ENCODE results near the gene FOXI1.
A peak's percentile ranks its signal among the peaks of the same experiment; 100 is the strongest.

Gene FOXI1

DNA sequence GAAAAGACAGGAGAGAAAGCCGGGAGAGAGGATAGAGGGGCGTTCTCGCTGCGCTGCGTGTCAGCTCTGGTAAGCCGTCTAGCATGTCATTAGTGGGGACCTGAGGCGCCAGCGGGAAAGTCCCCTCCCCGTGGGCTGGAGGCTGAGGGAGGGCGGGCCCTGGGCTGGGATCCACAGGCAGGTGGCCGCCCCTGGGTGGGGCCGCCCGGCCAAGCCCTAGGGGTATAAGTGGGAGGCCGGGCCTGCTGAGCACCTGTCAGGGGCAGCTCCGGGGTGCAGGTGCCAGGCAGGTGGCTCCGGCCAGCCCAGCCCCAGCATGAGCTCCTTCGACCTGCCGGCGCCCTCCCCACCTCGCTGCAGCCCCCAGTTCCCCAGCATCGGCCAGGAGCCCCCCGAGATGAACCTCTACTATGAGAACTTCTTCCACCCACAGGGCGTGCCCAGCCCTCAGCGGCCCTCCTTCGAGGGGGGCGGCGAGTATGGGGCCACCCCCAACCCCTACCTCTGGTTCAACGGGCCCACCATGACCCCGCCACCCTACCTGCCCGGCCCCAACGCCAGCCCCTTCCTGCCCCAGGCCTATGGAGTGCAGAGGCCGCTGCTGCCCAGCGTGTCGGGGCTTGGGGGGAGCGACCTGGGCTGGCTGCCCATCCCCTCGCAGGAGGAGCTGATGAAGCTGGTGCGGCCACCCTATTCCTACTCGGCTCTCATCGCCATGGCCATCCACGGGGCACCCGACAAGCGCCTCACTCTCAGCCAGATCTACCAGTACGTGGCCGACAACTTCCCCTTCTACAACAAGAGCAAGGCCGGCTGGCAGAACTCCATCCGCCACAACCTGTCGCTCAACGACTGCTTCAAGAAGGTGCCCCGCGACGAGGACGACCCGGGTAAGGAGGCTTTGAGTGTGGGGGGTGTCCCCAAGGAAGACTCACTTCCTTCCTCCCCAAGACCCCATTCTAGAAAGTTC, at the start of gene FOXI1:
Gene FOXI1 (plus strand): TSS at position 256 of the 970 bp plus-strand sequence. CDS start 61 bp downstream, at position 317.
- DNase-seq (ENCODE audit: low spot score): no peak

DNA sequence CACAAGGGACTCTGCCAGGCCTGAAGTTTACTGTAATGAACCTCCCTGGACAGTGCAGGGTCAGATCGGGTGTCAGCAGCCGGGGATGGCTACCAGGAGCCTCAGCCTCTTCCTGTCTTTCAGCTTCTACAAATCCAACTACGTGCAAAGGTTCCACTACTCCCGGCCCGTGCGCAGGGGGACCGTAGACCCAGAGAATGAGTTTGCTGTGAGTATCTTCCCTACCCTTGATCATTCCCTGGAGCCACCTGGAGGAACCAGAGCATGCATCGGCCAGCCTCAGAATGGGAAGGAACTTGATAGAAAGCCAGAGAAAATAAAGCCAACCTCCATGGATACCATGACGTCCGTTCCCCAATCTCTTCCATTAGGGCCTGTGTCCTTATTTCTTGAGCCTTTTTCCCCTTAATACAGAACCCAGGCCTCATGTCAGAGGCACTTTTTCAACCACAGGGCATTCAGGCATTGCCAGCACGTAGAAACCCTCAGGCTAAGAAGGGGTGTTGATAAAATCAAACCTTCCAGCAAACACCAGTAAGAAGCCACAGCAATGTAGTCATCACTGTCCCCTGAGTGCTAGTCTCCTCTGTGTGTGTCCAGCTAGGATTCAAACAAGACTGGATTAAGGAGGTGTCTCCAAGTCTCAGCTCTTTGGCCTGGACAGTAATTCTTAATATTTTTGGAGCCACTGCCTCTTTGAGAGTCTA, 49.0 kb upstream of the FOXI1 start:
- peak; percentile 40 for DNase-seq (ENCODE audit: low spot score)

DNA sequence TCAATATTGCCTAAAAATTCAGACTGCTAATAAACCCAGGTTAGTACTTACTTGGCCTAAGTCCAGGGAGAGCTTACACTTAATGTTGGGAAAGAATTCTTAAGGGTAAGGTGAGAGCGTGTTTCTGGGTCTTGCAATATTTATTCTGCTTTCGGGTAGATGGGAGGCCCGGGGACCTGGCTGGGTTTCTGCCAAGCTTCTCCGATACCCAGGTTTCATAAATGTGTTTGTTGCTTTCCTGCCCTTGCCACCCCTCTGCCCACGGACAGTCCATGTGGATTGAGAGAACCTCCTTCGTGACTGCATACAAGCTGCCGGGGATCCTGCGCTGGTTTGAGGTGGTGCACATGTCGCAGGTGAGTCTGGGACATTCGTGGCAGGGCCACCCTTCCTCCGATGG, 48.4 kb upstream of the FOXI1 start:
- DNase-seq (ENCODE audit: low spot score): no peak

DNA sequence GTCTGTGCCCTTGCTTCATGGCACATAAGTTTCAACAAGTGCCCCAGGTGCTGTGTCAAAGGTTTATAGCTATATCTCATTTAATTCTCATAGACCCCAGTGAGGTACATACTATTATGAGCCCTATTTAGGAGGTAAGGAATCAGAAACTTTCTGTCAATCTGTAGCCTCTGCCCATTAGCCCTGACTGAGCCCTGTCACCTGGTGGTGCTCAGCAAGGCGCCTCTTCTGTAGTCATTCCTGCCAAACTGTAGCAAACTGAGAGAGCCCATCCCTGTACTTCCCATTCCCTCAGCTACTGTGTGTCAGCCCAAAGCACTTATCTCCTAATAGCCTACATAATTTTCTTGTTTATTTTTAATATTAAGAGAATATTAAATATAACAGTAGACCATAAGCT, 46.5 kb upstream of the FOXI1 start:
- no peak for DNase-seq (ENCODE audit: low spot score)

DNA sequence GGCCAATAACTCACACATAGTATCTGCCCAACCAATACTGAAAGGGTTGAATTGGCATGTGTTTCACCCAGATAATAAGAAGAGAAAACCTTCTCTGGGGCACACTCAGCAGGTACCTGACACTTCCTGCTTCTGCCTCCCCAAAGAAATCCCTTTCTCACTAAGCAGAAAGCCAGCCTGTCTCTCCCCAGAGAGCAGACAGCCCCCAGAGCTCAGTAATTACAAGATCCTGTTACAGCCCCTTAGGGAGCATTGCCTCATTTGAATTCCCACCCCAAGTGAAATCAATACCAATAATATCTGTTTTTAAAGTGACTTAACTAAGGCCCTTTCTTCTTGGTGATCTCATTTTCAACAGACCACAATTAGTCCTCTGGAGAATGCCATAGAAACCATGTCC, 38.5 kb upstream of the FOXI1 start:
- no peak for DNase-seq (ENCODE audit: low spot score)

DNA sequence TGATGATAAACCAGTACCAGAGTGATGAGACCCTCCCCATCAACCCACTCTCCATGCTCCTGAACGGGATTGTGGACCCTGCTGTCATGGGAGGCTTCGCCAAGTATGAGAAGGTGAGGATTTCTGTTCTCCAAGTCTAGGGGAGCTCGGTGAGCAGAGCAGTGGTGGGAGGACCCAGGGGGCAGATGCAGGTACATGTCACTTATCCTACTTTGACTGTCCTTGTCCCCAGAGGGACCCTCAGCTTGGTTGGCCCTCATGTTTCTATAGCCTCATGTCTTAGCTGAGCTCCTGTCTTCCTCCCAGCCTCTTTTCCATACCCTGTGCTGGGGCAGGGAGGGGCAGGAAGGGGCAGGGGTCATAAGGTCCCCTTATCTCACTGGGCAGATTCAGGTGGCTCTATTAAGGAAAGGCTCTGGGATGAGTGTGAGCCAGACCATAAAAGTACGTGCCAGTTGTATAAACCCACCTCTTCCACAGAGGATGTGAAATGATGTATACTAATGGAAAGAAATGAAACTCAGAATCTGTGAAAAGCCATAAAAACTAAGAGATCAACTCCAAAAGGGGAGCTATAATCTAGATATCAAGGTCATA, 38.0 kb upstream of the FOXI1 start:
- DNase-seq (ENCODE audit: low spot score): no peak

DNA sequence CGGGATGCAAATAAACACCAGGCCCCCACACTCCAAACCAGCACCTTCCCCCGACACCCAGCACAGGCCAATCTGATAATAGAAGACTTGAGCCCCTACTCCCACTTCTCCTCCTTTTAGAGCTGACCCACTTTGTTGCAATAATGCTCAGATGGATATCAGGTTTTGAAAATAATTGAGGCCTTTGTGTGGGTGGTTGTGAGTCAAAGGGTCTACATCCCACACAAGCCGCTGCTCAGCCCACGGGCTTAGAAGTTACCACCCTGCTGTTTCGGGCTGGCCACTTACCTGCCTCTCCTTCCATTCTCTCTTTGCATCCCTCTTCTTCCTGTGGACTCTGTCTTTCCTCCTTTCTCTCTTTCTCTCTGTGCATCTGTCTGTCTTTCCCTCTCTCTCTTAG, 36.2 kb upstream of the FOXI1 start:
- no peak for DNase-seq (ENCODE audit: low spot score)

DNA sequence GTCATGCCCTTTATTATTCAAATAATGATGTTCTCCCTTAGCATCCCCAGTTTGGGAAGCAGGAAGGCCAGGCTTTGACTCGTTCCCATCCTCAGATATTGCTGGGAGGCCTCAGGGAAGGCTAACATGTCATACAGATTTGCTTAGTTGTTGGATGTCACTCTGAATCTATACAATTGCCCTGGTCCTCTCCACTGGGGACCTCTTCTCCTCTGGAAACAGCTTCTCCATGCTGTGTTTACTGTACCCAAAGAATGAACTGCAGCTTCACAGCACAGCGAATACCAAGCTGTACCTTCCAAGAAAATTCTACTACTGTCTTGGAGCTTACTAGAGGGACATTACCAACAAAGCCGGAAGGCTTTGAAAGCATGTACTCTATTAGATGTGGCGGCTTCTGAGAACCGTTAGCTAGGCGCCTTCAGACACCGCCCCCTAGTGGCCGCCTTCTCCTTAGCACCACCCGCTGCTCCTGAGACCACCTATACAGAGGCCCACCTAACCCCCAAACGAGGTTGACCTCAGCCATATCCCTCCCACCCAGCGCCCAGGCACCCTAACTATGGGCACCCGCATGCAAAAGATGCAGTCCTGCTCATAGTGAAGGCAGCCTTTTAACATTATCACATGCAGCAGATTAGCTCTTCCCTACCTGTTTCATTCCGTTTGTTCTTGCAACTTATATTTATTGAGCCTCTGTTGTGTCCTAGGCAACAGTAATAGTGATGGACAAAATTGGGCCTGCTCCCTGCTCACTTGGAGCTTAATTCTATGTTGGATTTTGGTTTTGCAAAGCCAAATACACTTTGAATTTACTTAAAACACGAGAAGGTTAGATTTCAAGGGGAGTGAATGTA, 34.9 kb upstream of the FOXI1 start:
- DNase-seq (ENCODE audit: low spot score): peak; percentile 66

DNA sequence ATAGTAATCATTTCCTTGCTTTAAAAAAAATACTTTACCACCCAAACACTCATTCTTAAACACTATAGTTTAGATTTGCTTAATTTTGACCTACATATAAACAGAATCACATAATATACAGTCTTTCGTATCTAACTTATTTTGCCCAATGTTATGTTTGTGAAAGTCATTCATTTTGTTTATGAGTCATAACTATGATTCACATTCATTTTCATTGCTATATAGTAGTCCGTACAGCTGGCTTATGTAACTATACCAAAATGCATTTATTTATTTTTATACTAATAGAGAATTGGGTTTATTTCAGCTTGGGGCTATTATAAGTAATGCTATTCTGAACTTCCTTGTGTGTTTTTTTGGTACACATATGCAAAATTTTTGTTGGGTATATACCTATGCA, 33.9 kb upstream of the FOXI1 start:
- DNase-seq (ENCODE audit: low spot score): no peak

DNA sequence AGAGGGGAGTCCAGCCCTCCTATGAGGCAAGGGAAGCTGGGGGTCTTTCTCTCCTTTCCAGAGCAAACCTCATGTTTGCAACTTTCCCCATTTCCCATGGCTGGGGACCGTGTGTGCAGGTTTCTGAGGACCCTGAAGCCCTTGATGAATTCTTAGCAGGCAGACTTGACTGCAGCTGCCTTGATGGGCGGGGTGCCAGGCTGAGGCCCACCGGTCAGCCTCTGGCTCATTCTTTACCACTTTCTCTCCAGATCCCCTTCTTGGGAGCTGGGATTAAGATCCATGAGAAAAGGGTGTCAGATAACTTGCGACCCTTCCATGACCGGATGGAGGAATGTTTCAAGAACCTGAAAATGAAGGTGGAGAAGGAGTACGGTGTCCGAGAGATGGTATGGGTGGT, 30.0 kb upstream of the FOXI1 start:
- DNase-seq (ENCODE audit: low spot score): no peak

DNA sequence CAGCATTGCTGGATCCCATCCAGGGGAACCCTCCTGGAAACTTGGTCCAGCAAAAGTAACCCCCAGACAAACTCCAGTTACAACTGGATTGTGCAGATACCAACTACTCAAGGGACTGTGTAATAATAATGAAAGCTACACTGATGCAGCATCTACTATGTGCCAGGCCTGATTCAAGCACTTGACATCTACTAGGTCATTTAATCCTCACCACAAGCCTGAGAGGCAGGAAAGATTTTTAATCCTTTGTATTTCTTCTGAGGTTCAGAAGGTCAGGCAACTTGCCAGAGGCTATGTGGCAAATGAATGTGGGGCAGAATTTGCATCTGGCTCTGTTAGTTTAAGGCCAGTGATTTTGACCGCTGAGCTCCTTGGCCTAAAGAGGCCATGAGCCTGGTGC, 29.5 kb upstream of the FOXI1 start:
- no peak for DNase-seq (ENCODE audit: low spot score)

DNA sequence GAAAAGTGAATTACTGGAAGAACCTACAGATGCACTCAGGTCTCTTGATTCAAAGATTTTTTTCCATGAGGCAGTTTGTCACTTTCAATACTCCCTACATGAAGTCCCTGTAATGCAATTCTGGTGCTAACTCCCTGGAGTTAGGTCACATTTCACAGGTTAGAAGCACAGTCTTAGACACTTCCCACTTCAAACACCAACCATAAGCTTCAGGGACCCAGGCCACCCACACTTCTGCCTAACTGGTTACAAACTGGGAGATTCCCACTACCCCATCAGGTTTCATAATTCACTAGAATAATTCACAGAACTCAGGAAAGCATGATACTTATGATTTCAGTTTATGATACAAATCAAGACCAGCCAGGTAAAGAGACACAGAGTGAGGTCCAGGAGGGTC, 29.0 kb upstream of the FOXI1 start:
- DNase-seq (ENCODE audit: low spot score): no peak

DNA sequence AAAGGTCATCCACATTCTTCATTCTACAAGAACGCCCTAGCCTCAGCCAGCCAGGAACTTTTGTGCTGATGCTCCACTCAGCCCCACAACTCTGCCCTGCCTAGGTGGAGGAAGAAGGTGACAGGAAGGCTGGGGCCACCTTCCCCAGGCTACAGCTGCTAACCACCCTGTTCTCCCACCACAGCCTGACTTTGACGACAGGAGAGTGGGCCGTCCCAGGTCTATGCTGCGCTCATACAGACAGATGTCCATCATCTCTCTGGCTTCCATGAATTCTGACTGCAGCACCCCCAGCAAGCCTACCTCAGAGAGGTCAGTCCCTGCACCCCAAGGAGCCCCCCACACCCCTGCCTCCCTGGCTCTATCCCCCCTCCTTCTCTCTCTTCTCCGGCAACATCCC, 28.2 kb upstream of the FOXI1 start:
- no peak for DNase-seq (ENCODE audit: low spot score)

DNA sequence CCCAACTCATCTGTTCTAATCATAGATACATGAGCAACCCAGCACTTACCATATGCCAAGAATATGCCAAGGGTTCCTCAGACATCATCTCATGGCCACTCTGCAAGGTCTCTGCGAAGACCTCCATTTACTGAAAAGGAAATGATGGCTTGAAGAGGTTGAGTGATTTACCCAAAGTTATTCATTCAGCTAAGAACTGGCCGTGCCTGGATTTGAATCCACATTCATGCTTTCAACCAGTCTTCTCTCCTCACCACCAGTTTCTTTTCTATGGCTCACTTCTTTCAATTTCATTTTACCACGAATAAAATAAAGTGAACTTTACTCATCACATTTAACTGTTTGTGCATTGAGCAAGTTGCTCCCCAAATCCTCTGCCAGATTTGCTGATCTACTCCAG, 27.2 kb upstream of the FOXI1 start:
- DNase-seq (ENCODE audit: low spot score): no peak

DNA sequence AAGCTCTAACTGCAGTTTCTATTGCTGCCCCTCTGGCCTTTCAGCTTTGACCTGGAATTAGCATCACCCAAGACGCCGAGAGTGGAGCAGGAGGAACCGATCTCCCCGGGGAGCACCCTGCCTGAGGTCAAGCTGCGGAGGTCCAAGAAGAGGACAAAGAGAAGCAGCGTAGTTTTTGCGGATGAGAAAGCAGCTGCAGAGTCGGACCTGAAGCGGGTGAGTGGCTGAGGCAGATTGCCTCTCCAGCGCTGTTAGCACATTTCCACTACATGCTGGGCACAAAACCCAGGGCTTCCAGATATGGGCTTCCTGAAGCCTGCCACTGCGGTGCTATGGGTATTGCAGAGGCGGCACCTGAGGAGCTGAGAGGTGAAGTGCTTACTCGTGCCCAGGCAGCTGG, 26.8 kb upstream of the FOXI1 start:
- no peak for DNase-seq (ENCODE audit: low spot score)

DNA sequence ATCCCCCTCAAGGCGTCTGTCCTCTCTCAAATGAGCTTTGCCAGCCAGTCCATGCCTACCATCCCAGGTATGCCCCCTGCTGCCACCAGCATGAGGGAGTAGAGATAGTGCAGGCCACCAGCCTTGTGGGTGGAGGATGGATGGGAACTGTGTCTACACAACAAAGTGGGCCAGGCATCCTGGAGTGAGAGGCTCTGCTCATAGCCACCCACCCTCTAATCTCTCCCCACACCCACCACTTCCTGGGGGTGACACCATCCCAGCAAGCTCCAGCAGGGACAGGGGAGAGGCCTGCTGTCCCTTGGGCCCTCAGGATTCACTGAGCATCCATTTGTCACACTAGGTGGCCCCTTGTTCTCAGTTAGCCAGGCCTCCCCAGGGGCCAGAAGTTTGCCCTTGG, 25.5 kb upstream of the FOXI1 start:
- no peak for DNase-seq (ENCODE audit: low spot score)

DNA sequence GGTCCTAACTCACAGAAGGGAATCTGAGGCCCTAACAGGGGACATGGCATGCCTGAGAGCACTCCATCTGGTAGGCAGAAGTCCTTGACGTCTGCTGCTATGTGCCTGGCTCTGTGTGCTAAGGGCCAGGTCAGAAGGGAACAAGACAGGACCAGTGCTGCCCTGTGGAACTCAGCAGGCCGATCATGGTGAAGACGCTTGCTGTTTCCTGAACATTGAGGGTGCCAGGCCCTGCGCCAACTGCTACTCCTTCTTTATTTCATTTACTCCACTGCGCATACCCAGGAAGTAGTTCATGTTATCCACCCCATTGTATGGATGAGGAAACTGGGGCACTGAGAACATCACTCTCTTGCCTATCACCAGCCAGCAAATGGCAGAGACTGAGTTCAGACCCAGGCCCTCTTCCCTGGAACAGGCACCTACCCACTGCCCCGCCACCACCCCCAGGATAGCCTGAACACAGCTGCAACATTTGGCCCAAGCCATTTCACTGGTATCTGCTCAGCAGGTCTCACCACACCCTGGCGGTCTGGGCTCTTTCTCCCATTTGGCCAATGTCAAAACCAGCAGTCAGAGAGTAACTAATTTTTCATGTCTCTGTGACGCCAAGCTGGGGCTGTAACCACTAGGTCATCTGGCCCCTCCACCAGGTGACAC, 24.8 kb upstream of the FOXI1 start:
- no peak for DNase-seq (ENCODE audit: low spot score)

DNA sequence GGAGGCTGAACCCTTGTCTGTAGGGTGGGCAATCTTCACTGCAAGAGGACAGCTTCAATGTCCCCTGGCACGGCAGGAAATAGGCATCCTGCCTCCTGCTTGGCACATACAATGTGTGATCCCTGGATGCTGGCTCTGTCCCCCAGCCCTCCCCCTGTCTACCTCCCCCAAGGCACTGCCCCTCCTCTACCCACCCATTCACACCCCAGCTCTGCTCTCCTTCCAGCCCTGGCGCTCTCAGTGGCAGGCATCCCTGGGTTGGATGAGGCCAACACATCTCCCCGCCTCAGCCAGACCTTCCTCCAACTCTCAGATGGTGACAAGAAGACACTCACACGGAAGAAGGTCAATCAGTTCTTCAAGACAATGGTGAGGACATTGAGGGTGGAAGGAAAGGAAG, 24.1 kb upstream of the FOXI1 start:
- no peak for DNase-seq (ENCODE audit: low spot score)

DNA sequence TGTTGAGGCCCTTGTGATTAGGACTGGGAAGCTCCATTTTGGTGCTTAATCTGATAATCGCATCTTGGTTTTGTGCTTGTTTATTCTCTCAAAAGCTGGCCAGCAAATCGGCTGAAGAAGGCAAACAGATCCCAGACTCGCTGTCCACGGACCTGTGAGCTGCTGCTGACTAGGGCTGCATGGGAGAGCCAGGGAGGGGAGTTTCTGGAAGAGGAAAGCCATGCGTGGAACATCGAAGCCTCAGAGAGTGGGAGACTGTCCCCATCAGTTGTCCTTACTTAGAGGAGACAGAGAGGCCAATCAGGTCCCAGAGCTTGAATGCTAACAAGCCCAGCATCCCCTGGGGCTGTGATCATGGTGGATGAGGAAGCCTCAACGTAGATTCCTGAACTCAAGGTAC, 23.0 kb upstream of the FOXI1 start:
- no peak for DNase-seq (ENCODE audit: low spot score)

DNA sequence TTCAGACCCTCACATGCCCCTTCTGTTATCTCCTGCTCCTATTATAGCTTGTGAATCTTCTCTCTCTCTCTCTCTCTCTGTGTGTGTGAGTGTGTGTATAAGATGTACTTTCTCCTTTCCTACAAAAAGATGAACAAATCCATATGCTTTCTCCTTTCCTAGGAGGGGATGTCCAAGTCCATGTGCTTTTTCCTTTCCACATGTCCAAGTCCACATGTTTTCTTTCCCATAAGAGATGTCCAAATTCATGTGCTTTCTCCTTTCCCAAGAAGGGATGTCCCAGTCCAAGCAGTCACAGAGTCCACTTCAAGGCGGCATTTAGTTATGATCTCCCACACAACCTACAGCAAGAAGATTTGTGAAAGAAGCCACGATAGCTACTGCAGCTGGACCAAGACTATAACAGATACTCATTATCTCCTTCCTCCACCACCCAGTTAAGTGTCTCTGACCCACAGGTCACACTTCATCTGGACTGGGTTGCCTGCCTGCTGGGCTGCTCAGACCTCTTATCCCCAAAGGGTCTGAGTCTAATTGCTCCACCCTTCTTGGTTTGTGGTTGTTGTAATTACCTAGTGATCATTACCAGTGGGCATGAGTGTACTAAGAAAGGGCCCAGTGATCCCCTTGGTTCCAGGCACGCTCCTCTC, 18.4 kb upstream of the FOXI1 start:
- DNase-seq (ENCODE audit: low spot score): no peak
